ENCODE data around the gene PA2G4.

The PA2G4 gene

GRCh38 chr12:56127485-56127887, 23.1 kb downstream of the PA2G4 start:
- ChIA-PET POLR2A (interaction anchor here (0.6 to 4.0 kb wide), 9 partner anchors 10 to 377 kb away, joined by 3 to 49 read pairs (median 4); partner anchors contain the start of genes PA2G4, RPL41, SMARCC2 and ZC3H10), CTCF (interaction anchor here (0.7 to 14.7 kb wide), 19 partner anchors 9 to 402 kb away, joined by 3 to 243 read pairs (median 4); partner anchors contain the start of genes CS, DGKA, MYL6 and SMARCC2)
- no peak for DNase-seq (ENCODE audit: extremely low spot score)
- TF ChIP-seq, protein P1, sequence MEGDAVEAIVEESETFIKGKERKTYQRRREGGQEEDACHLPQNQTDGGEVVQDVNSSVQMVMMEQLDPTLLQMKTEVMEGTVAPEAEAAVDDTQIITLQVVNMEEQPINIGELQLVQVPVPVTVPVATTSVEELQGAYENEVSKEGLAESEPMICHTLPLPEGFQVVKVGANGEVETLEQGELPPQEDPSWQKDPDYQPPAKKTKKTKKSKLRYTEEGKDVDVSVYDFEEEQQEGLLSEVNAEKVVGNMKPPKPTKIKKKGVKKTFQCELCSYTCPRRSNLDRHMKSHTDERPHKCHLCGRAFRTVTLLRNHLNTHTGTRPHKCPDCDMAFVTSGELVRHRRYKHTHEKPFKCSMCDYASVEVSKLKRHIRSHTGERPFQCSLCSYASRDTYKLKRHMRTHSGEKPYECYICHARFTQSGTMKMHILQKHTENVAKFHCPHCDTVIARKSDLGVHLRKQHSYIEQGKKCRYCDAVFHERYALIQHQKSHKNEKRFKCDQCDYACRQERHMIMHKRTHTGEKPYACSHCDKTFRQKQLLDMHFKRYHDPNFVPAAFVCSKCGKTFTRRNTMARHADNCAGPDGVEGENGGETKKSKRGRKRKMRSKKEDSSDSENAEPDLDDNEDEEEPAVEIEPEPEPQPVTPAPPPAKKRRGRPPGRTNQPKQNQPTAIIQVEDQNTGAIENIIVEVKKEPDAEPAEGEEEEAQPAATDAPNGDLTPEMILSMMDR (IDR thresholded peaks at IDR 0.05; ENCODE audit: control extremely low read depth, extremely low read depth, low read depth, missing control alignments), result no peak

DNA sequence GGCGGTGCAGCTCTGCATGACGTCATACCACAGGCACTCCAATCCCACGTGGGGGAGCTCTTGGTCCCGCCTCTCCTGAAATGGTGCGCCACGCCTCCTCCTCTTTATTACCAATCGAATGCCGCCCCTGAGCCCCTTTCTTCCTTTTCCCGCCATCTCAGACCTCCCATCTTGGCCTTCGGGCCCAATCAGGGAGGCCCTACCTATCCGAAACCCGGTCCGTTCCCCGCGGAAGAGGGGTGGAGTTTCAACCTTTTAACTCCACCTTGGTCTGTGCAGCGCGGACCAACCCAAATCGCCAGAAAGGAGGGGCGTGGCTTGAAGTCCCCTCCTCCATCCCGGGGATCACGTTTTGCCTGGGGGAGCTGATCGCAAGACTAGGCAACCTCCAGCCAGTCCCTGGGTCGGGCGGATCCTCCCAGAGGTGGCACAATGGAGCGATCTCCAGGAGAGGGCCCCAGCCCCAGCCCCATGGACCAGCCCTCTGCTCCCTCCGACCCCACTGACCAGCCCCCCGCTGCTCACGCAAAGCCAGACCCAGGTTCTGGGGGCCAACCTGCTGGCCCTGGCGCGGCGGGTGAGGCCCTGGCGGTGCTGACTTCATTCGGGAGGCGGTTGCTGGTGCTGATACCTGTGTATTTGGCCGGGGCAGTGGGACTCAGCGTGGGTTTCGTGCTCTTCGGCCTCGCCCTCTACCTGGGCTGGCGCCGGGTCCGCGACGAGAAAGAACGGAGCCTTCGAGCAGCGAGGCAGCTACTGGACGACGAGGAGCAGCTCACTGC, 23.7 kb downstream of the PA2G4 start, which contains the start of gene ESYT1:
Gene ESYT1, plus strand, starts transcription at position 380 of the 782 bp plus-strand sequence. Its CDS starts 53 bp downstream, at position 433.
- TF ChIP-seq, protein P1 (IDR thresholded peaks at IDR 0.05; ENCODE audit: control extremely low read depth, extremely low read depth, low read depth, missing control alignments), result no peak
- peak; percentile 97 for DNase-seq (ENCODE audit: extremely low spot score)
- POLR2A ChIA-PET, result interaction anchor here (0.6 to 4.0 kb wide), 11 partner anchors 11 to 376 kb away, joined by 3 to 49 read pairs (median 4); partner anchors contain the start of genes MYL6, PA2G4, RPL41 and SMARCC2
- CTCF ChIA-PET, result interaction anchor here (0.7 to 14.7 kb wide), 19 partner anchors 9 to 403 kb away, joined by 3 to 243 read pairs (median 4); partner anchors contain the start of genes CS, DGKA, MYL6 and SMARCC2

- peak; percentile 25 for DNase-seq (ENCODE audit: extremely low spot score)
- TF ChIP-seq, protein P1 (IDR thresholded peaks at IDR 0.05; ENCODE audit: control extremely low read depth, extremely low read depth, low read depth, missing control alignments), result no peak
- CTCF ChIA-PET, result interaction anchor here (1.0 to 14.7 kb wide), 12 partner anchors 10 to 390 kb away, joined by 3 to 243 read pairs (median 4); partner anchors contain the start of genes SMARCC2 and ZC3H10
- POLR2A ChIA-PET, result interaction anchor here (1.0 to 4.0 kb wide), 8 partner anchors 11 to 85 kb away, joined by 3 to 49 read pairs (median 6); partner anchors contain the start of genes MYL6, PA2G4, RPL41 and SMARCC2
Observed at GRCh38 chr12:56128670-56129205, 24.4 kb downstream of the PA2G4 start.

DNA sequence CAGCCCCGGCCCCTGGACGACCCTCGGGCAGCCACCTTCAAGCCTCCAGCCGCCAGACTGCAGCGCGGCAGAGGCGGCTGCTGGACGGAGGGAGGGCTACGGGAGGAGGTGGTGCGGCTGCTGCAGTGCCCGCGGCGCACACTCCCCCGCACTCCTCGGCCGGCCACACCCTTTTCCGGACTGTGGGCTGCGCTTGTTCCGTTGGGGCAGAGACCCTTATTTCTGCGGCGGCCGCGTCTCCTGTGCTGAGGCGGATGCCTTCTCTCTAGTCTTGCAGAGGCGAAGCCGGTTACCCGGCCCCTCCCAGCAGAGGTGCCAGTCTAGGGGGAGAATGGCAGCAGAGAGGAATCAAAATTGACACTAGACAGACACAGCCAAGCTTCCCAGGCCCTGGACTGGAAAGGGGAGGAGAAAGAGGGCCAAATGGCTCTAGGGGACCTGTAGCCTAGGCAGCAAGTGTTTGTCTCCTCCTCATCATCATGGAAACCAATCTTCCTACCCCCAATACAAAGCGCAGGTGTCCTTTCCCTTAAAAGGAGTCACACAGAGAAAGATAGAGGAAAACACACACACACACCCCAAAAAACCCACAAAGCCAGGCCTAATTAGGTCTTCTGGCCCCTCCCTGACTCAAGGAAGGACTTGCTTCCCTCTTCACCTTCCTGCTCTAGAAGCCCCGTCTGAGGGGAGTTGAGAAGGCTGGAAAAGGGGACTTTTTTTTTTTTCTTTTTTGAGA, 25.0 kb downstream of the PA2G4 start:
- ChIA-PET POLR2A (interaction anchor here (0.6 to 4.0 kb wide), 4 partner anchors 12 to 118 kb away, joined by 5 to 49 read pairs (median 11); partner anchors contain the start of genes RPL41 and ZC3H10), CTCF (interaction anchor here (1.5 to 14.7 kb wide), 6 partner anchors 11 to 390 kb away, joined by 4 to 243 read pairs (median 13); partner anchors contain the start of genes SMARCC2 and ZC3H10)
- peak; percentile 73 for DNase-seq (ENCODE audit: extremely low spot score)

DNA sequence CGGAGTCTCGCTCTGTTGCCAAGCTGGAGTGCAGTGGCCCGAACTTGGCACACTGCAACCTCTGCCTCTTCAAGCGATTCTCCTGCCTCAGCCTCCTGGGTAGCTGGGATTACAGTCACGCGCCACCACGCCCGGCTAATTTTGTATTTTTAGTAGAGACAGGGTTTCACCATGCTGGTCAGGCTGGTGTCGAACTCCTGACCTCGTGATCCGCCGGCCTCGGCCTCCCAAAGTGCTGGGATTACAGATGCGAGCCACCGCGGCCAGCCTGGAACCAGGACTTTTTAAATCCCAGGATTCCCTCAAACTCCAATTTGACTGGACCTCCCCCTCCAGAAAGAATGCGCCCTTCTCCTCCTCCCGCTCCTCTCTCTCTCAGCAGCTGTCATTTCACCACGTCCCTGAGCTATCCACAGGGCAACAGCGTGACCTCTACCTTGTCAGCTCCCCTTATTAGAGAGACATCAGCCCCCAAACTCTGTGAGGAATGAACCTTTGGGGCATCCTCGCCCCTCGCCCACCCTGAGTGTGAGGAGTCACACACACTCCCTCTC, 25.7 kb downstream of the PA2G4 start:
- ChIA-PET CTCF (interaction anchor here (1.8 to 14.7 kb wide), 2 partner anchors 13 to 58 kb away, joined by 6 to 243 read pairs; partner anchors contain the start of gene SMARCC2), POLR2A (interaction anchor here (0.6 kb wide), 1 partner anchor 117 kb away, joined by 7 read pairs; no protein-coding TSS in a partner anchor)
- DNase-seq (ENCODE audit: extremely low spot score), result no peak
- TF ChIP-seq, protein P1 (IDR thresholded peaks at IDR 0.05; ENCODE audit: control extremely low read depth, extremely low read depth, low read depth, missing control alignments), result no peak

More for the DNA sequence above, 25.0 kb downstream of the PA2G4 start:
- TF ChIP-seq, protein P1 (IDR thresholded peaks at IDR 0.05; ENCODE audit: control extremely low read depth, extremely low read depth, low read depth, missing control alignments), result no peak
